Head of caudate nucleus (tissue), 42 donors: ENCODE data around the gene PDE4C.

Experiments
- DNase-seq, 42 donors: peaks; one replicate each; pipeline versions ENCODE4 v3.0.0 to v3.0.0-alpha.2; 2020 to 2021; ENCODE audit warnings: mixed read lengths in 7 of 42
- intact Hi-C: fragments of 100-400 bp; cut with DNase I; formaldehyde crosslinking; loops from one replicate; pipeline ENCODE4 v1.15.0; 2022

The PDE4C gene

DNA sequence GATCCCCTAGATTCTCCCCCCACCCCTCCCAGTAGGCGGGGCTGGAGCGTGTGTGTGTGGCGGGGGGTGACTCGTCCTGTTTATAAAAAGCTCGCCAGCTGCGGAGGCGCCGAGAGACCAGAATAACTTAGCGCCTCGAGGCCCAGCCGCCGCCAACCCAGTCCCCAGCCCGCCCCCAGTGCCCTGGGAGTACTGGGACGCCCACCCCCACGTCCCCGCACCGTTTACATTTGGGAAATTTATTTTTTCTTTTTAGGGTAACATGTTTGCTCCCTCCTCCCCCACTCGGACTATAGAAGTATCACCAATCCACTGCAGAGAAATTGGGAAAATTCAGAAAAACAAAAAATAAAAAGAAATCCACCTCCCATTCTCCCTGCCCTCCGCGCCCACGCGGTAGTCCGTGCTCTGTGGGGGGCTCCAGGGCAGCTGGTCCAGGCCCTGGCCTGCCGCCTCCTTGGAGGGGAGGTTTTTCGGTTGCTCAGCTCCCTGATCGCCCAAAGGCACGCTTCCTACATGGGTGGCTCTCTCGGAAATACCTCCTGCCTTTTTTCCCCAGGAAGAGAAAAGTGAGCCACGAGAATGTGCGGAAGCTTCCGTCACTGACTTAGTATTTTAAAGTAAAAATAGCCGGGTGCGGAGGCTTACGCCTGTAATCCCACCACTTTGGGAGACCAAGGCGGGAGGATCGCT is 20.9 kb downstream of the PDE4C start:
- peak; percentile 63 to 89 (median 79) for DNase-seq
- intact Hi-C loops = loop anchor here (10.0 kb wide), 1 partner anchor 209 kb away; the partner anchor contains the start of gene SSBP4

DNA sequence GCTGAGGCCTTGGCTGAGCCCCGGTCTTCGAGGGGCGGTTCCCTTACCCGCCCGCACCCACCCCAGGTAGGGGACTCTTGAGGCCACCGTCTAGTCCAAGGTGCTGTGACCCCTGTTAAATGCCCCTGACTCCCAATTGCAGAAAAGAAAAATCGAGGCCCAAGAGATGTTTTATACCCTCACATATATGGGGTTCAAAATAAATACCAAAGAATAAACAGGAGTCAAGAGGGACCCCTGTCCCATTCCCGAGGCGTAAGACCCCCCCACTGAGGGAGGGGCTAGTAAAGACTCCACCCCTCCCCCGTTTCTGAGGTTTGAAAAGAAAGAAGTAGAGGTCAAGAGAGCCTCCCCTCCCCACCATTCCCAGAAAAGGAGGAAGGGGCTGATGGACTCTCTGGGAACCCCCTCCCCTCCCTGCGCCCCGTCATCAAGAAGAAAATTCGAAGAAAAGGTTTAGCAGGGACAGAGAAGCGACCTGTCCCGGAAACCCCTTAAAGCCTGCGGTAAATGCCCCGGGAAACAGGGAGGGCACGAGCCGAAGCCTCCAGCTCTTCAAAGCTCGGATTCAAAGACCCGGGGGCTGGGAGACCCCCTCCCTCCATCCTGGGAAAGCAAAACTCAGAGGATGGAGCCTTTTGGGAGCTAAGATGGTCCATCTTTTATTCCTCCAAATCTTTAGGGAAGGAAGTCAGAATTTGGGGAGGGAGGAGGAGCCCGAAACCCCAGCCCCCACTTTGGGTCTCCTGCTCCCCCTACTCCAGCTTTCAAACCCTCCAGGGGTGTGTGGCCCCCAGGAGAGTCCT is 21.6 kb downstream of the PDE4C start:
- DNase-seq = peak in 20 of 42 donors; percentile 12 to 68 (median 38)
- intact Hi-C loops = loop anchor here (10.0 kb wide), 1 partner anchor 210 kb away; the partner anchor contains the start of gene SSBP4

DNA sequence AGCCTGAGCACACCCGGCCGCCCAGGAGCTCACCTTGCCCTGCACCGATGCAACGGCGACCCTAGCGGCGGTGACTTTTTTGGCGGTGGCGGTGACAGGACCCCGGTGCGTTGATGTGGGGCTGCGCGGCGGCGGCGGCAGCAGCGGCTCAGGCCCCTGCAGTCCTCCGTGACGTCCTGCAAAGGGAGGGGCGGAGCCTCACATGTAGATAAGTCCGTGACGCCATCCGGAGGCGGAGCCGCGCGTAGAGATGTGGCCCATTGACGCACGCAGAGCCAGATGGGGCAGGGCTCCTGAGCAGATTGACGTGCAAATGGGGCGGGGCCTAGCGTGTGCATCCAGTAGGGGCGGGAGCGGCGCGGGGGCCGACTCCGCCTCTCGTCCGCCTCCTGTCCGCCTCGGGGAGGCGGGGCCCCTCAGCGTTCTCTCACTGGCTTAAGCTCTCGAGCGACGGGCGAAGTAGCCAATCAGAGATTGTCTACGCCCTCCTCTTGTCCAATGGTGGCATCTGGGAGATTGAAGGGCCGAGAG is 22.3 kb downstream of the PDE4C start, which contains the start of gene RAB3A:
TSS of gene RAB3A (minus strand) at position 180 of the 531 bp plus-strand sequence. CDS start 1,302 bp downstream, outside the sequence.
- intact Hi-C loops = loop anchor here (10.0 kb wide), 1 partner anchor 211 kb away; the partner anchor contains the start of gene SSBP4
- peak; percentile 100 for DNase-seq

- intact Hi-C loops = loop anchor here (10.0 kb wide), 1 partner anchor 211 kb away; the partner anchor contains the start of gene SSBP4
- DNase-seq = peak in 40 of 42 donors; percentile 37 to 84 (median 65)
Measured at GRCh38 chr19:18203408-18203862, 22.8 kb downstream of the PDE4C start.

- intact Hi-C loops = loop anchor here (10.0 kb wide), 1 partner anchor 212 kb away; the partner anchor contains the start of gene SSBP4
- peak in 39 of 42 donors; percentile 47 to 86 (median 67) for DNase-seq
Measured at GRCh38 chr19:18202778-18203407, 23.3 kb downstream of the PDE4C start.

- intact Hi-C loops = loop anchor here (10.0 kb wide), 1 partner anchor 212 kb away; the partner anchor contains the start of gene SSBP4
- peak in 8 of 42 donors; percentile 12 to 47 (median 23) for DNase-seq
Measured at GRCh38 chr19:18202397-18202777, 23.9 kb downstream of the PDE4C start.

DNA sequence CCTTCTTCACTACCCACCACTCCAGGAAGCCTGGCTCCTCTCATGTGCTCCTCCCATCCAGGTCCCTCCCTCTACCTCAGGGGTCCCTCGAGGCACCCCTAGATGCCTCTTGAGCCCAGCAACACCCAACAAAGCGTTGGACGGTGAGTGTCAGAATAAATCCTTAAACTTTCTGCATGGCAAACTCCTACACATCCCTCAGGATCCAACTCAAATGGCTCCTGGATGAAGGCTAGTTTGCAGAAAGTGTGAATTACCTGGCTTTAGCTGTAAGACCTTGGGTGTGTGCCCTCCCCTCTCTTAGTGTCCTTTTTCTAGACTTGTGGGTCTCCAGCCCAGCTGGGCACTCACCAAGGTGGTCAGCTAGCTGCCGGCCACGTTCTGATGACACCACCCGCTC is 27.9 kb downstream of the PDE4C start:
- no peak for DNase-seq
- intact Hi-C loops = loop anchor here (5.0 kb wide), 1 partner anchor 59 kb away; a partner anchor contains a TSS

DNA sequence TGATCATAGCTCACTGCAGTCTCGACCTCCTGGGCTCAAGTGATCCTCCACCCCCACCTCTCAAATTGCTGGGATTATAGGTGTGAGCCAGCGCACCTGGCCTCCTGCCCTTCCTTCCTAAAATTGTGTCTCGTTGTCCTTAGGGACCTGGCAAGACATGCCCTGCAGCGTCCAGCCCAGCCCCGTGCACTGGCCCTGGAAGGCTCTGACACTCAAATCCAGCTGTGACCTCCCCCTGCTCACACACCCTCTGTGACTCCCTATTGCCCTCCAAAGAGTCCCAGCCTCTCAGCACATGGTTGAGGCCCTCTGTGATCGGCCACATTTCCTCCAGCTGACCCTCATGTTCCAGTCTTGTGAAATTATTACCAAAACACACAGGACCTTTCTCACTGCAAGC is 28.3 kb downstream of the PDE4C start:
- intact Hi-C loops = loop anchor here (5.0 kb wide), 1 partner anchor 59 kb away; a partner anchor contains a TSS

GRCh38 chr19:18197306-18197705 is 28.9 kb downstream of the PDE4C start:
- intact Hi-C loops = loop anchor here (5.0 kb wide), 1 partner anchor 60 kb away; a partner anchor contains a TSS
- no peak for DNase-seq

More for the DNA sequence above, 28.3 kb downstream of the PDE4C start:
- no peak for DNase-seq

GRCh38 chr19:18196511-18196845 is 29.8 kb downstream of the PDE4C start:
- no peak for DNase-seq
- intact Hi-C loops = loop anchor here (5.0 kb wide), 1 partner anchor 61 kb away; a partner anchor contains a TSS

DNA sequence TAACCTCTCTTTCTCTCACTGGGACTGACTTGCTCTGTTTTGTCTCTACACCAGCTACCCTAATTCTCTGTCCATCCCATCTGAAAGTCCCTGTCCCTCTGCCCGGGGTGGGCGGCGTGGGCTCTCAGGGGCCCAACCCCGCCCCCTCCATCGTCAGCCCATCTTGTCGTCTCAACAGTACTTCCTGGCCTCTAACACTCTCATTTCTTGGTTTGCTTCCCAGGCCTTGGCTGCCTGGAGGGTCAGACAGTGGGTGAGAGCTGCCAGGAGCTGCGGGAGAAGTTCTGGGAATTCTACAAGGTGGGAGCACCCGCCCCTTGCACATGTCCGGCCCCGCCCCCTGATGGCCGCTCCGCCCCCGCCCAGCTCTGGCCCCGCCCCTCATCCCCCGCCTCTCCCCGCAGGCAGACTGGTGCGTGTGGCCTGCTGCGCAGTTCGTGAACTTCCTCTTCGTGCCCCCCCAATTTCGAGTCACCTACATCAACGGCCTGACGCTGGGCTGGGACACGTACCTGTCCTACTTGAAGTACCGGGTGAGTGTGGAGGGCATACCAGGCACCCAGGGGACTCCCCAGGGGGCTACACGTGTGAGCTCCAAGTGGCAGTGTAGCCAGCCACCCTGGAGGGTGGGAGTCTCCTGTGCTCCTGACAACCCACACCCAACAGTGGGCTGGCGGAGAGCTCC is 31.5 kb downstream of the PDE4C start:
- DNase-seq = peak in 8 of 42 donors; percentile 13 to 46 (median 26)
- intact Hi-C loops = loop anchor here (5.0 kb wide), 1 partner anchor 63 kb away; a partner anchor contains a TSS

DNA sequence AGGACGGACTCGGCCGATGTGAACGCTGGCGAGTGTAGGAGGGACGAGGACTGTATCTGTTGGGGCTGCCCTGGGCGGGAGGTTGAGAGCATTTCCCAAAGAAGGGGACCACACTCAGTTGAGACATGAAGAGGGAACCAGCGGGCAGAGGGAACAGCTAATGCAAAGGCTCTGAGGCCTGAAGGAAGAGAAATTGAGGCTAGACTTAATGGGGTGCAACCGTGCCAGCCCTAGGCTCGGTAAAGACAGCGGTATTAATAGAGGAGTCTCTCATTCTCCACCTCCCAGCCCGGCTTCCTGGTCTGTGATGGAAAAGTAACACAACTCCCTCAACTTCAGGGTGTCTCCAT is 32.1 kb downstream of the PDE4C start:
- intact Hi-C loops = no loop called here
- no peak for DNase-seq

DNA sequence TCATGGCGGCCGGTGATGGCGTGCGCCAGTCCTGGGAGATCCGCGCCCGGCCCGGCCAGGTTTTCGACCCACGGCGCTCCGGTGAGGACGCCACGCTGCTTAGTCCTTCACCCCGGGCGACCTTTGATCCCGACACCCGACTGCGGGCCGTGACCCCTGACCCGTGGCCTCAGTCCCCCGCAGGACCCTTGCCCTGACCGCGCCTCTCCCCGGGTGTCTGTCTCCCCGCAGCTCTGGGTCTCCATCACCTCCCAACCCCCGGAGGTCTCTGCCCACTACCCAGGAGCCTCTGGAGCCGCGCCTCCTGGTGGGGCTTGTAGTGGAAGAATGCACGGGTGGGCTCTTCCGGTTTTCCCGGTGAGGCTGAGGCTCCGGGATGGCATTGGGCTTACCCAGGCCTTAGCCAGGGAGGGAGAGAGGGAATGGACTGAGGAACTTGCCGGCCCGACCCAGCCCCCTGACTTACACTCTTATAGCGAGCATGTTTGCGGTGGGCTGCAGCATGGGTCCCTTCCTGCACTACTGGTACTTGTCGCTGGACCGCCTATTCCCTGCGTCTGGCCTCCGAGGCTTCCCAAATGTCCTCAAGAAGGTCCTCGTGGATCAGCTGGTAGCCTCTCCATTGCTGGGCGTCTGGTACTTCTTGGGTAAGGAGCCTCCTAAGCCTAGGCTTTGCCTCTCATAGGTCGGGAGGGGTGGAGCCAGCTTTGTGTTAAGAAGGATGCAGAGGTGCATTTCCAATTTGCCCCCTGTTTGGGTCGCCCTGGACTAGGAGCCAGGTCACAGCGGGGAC is 32.7 kb downstream of the PDE4C start:
- intact Hi-C loops = no loop called here
- DNase-seq = no peak

GRCh38 chr19:18192673-18193387 is 33.4 kb downstream of the PDE4C start, which contains the start of gene MPV17L2:
TSS of gene MPV17L2 (plus strand) at chr19:18193218. CDS start at chr19:18193282, 64 bp downstream.
- DNase-seq = peak; percentile 99 to 100 (median 100)
- intact Hi-C loops = no loop called here

GRCh38 chr19:18191640-18192062 is 34.6 kb downstream of the PDE4C start:
- no peak for DNase-seq
- intact Hi-C loops = no loop called here

DNA sequence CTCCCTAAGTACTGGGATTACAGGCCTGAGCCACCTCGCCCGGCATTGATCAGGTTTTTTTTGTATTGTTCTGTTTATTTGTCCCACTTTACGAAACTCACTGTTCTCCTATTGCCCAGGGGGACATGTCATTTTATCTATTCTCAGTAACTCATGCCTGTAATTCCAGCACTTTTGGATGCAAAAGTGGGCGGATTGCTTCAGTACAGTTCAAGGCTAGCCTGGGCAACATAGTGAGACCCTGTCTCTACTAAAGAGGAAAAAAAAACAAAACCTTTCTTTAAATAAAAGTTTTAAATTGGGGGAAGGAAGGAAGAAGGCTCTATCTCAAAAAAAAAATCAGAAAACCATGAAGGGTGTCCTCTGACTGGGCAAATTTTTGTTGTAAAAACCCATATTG is 36.0 kb downstream of the PDE4C start:
- DNase-seq = no peak
- intact Hi-C loops = no loop called here

DNA sequence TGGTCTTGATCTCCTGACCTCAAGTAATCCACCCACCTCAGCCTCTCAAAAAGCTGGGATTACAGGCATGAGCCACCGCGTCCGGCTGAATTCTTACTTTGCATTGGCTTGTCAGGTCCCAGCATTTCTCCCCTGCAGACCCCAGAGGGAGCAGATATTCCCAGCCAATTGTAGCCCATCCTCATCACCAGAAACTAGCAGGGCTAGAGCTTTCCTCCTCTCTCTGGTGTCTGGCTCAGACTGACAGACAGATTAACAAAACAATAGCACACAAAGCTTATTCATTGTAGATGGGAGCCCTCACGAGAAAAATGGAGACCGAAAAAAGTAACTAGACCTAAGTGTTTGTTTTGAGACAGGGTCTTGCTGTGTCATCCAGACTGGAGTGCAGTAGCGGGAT is 40.7 kb downstream of the PDE4C start:
- no peak for DNase-seq
- intact Hi-C loops = no loop called here
